CD4-positive, alpha-beta T cell treated with Interleukin-15 for 4 hours (primary cell): Measurements from ENCODE around the gene BCAS1.
A peak's percentile ranks its signal among the peaks of the same experiment; 100 is the strongest.

Source experiments
- DNase-seq: peaks from one replicate; pipeline ENCODE4 v3.0.0-alpha.2; 2020; ENCODE audit warnings: low spot score

BCAS1 gene

GRCh38 chr20:53960579-53961272 is 109.7 kb downstream of the BCAS1 start:
- DNase-seq = no peak

GRCh38 chr20:53959911-53960578 is 110.3 kb downstream of the BCAS1 start:
- DNase-seq = no peak

GRCh38 chr20:53958260-53958659 is 112.1 kb downstream of the BCAS1 start:
- DNase-seq = no peak

GRCh38 chr20:53957451-53958172 is 112.8 kb downstream of the BCAS1 start:
- no peak for DNase-seq

- DNase-seq = no peak
Measured at GRCh38 chr20:53956013-53956715, 114.2 kb downstream of the BCAS1 start.

GRCh38 chr20:53954723-53955658 is 115.4 kb downstream of the BCAS1 start:
- DNase-seq = no peak

- DNase-seq = no peak
Measured at GRCh38 chr20:53952528-53953096, 117.8 kb downstream of the BCAS1 start.

- DNase-seq = no peak
Measured at GRCh38 chr20:53950578-53950977, 119.8 kb downstream of the BCAS1 start.

- DNase-seq = no peak
Measured at GRCh38 chr20:53950031-53950430, 120.4 kb downstream of the BCAS1 start.

GRCh38 chr20:53949319-53949839 is 121.0 kb downstream of the BCAS1 start:
- DNase-seq = peak; percentile 73

- peak; percentile 12 for DNase-seq
Measured at GRCh38 chr20:53948383-53949318, 121.7 kb downstream of the BCAS1 start.

- DNase-seq = no peak
Measured at GRCh38 chr20:53947501-53948195, 122.7 kb downstream of the BCAS1 start.

GRCh38 chr20:53946106-53946505 is 124.3 kb downstream of the BCAS1 start:
- DNase-seq = no peak

GRCh38 chr20:53945478-53945877 is 124.9 kb downstream of the BCAS1 start:
- no peak for DNase-seq

- no peak for DNase-seq
Measured at GRCh38 chr20:53944796-53945195, 125.6 kb downstream of the BCAS1 start.

GRCh38 chr20:53943522-53944291 is 126.7 kb downstream of the BCAS1 start:
- DNase-seq = peak; percentile 35

GRCh38 chr20:53942973-53943372 is 127.4 kb downstream of the BCAS1 start:
- no peak for DNase-seq

GRCh38 chr20:53942472-53942816 is 128.0 kb downstream of the BCAS1 start:
- no peak for DNase-seq
